Stomach (tissue), 4 donors: Measurements from ENCODE around the gene CHAF1B.

Experiments
- CTCF ChIP-seq, 7 experiments: fragments of 450-650 bp in 4 of 7; fragments of 200-600 bp in 3 of 7; sonication (generic) in 3 of 7; IDR thresholded peaks; one replicate each; pipeline ENCODE4 v1.5.1; 2016 to 2019; ENCODE audit warnings: antibody characterized with exemption in 7 of 7, control low read depth in 2 of 7, mild to moderate bottlenecking in 1 of 7
- EP300 ChIP-seq: sonication (generic); formaldehyde crosslinking; IDR thresholded peaks from one replicate; pipeline ENCODE4 v1.6.1; 2017; ENCODE audit warnings: antibody characterized with exemption
- POLR2A ChIP-seq, 4 donors: fragments of 450-650 bp; IDR thresholded peaks; one replicate each; pipeline ENCODE4 v1.6.1; 2016; ENCODE audit warnings: antibody characterized with exemption in 4 of 4, control low read depth in 2 of 4, mild to moderate bottlenecking in 1 of 4, moderate library complexity in 1 of 4
- POLR2AphosphoS5 ChIP-seq, 3 donors: sonication (generic); formaldehyde crosslinking; IDR thresholded peaks; one replicate each; pipeline ENCODE4 v1.6.1; 2016; ENCODE audit warnings: antibody characterized with exemption in 3 of 3

DNA sequence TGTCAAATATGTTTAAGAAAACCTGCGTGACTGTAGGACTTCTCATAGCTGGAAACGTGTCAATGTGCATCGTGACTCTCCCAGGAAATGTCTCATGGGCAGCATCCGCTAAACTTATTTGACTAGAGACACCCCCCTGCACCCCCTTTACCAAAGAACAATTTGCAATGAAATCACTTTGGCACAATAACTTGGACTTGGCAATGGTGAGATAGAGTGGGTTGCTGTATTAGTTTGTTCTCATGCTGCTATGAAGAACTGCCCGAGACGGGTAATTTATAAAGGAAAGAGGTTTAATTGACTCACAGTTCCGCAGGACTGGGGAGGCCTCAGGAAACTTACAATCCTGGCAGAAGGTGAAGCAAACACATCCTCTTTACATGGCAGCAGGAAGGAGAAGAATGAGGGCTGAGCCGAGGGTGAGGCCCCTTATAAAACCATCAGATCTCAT is 80.9 kb downstream of the CHAF1B start:
- no peak for TF ChIP-seq EP300
- TF ChIP-seq POLR2A (IDR thresholded peaks at IDR 0.05): no peak
- TF ChIP-seq CTCF (IDR thresholded peaks at IDR 0.05): no peak
- no peak for TF ChIP-seq POLR2AphosphoS5 (IDR thresholded peaks at IDR 0.05)
